Nephron progenitor cell (in vitro differentiated cells): ENCODE data around the gene ELMO1.
A peak's percentile ranks its signal among the peaks of the same experiment; 100 is the strongest.

ENCODE experiments used
- DNase-seq: peaks from one replicate; pipeline ENCODE4 v3.0.0; 2021
- H3K27ac Mint-ChIP-seq: 2 replicates; pipeline ENCODE4 v1.8.0; 2021; ENCODE audit warnings: mild to moderate bottlenecking, moderate library complexity, mixed read lengths
- H3K27me3 Mint-ChIP-seq: 2 replicates; pipeline ENCODE4 v1.8.0; 2021; ENCODE audit warnings: mild to moderate bottlenecking, low read depth, mixed read lengths; ENCODE audit not compliant: poor library complexity
- H3K36me3 Mint-ChIP-seq: 2 replicates; pipeline ENCODE4 v1.8.0; 2021; ENCODE audit warnings: low read depth, mixed read lengths
- H3K4me1 Mint-ChIP-seq: 2 replicates; pipeline ENCODE4 v1.8.0; 2021; ENCODE audit warnings: mixed read lengths
- H3K4me3 Mint-ChIP-seq: 2 replicates; pipeline ENCODE4 v1.8.0; 2021; ENCODE audit warnings: mild to moderate bottlenecking, moderate library complexity, mixed read lengths
- H3K9me3 Mint-ChIP-seq: 2 replicates; pipeline ENCODE4 v1.8.0; 2021; ENCODE audit warnings: mild to moderate bottlenecking, moderate library complexity, mixed read lengths
- CTCF ChIP-seq: fragments of 200-600 bp; sonication (generic); IDR thresholded peaks from 2 replicates; pipeline ENCODE4 v1.5.0; 2021; ENCODE audit warnings: antibody characterized with exemption

Gene ELMO1

GRCh38 chr7:36966636-36967035 lies 482.0 kb downstream of the ELMO1 start:
- Mint-ChIP-seq H3K27ac (no peak overlapping the region), H3K27me3 (no peaks in the 10 kb centered on the region), H3K4me3 (no peak overlapping the region), H3K4me1 (peaks cover 53% of the 10 kb centered on the region), H3K36me3 (no peaks in the 10 kb centered on the region), H3K9me3 (no peaks in the 10 kb centered on the region)
- no peak for TF ChIP-seq CTCF
- no peak for DNase-seq

- Mint-ChIP-seq H3K36me3 (no peaks in the 10 kb centered on the region), H3K27me3 (no peaks in the 10 kb centered on the region), H3K27ac (no peak overlapping the region), H3K4me3 (no peak overlapping the region), H3K9me3 (no peaks in the 10 kb centered on the region), H3K4me1 (peaks cover 51% of the 10 kb centered on the region)
- DNase-seq: no peak
- no peak for TF ChIP-seq CTCF
Observed at GRCh38 chr7:36966039-36966438, 482.6 kb downstream of the ELMO1 start.

- Mint-ChIP-seq H3K27me3 (no peaks in the 10 kb centered on the region), H3K4me1 (peaks cover 51% of the 10 kb centered on the region), H3K4me3 (no peak overlapping the region), H3K27ac (no peak overlapping the region), H3K9me3 (no peaks in the 10 kb centered on the region), H3K36me3 (no peaks in the 10 kb centered on the region)
- TF ChIP-seq CTCF: no peak
- DNase-seq: no peak
Observed at GRCh38 chr7:36965625-36966024, 483.0 kb downstream of the ELMO1 start.

GRCh38 chr7:36964297-36964696 lies 484.4 kb downstream of the ELMO1 start:
- no peak for TF ChIP-seq CTCF
- Mint-ChIP-seq H3K4me3 (no peak overlapping the region), H3K27ac (no peak overlapping the region), H3K4me1 (peaks cover 48% of the 10 kb centered on the region), H3K9me3 (no peaks in the 10 kb centered on the region), H3K36me3 (no peaks in the 10 kb centered on the region), H3K27me3 (no peaks in the 10 kb centered on the region)
- no peak for DNase-seq

- no peaks in the 10 kb centered on the region for H3K9me3 Mint-ChIP-seq
- H3K4me3 Mint-ChIP-seq: no peak overlapping the region
- peaks cover 34% of the 10 kb centered on the region for H3K4me1 Mint-ChIP-seq
- no peak for TF ChIP-seq CTCF
- DNase-seq: no peak
- peak overlapping the region; percentile 50 for H3K27ac Mint-ChIP-seq
- H3K27me3 Mint-ChIP-seq: no peaks in the 10 kb centered on the region
- H3K36me3 Mint-ChIP-seq: no peaks in the 10 kb centered on the region
Observed at GRCh38 chr7:36962367-36962766, 486.3 kb downstream of the ELMO1 start.

- H3K4me1 Mint-ChIP-seq: peaks cover 31% of the 10 kb centered on the region
- no peaks in the 10 kb centered on the region for H3K27me3 Mint-ChIP-seq
- no peaks in the 10 kb centered on the region for H3K9me3 Mint-ChIP-seq
- no peak for TF ChIP-seq CTCF
- no peak for DNase-seq
- no peak overlapping the region for H3K27ac Mint-ChIP-seq
- H3K4me3 Mint-ChIP-seq: no peak overlapping the region
- H3K36me3 Mint-ChIP-seq: no peaks in the 10 kb centered on the region
Observed at GRCh38 chr7:36961693-36962092, 487.0 kb downstream of the ELMO1 start.
